Measurements from ENCODE around the gene C19orf12.

C19orf12 gene

GRCh38 chr19:29743681-29744080, 28.6 kb upstream of the C19orf12 start:
- Histone ChIP-seq H3K4me2 (ENCODE audit: low read depth, low read length, poor library complexity, severe bottlenecking) (no peak overlapping the region), H3F3A (ENCODE audit: insufficient read depth) (no peaks in the 10 kb centered on the region), H3K9ac (ENCODE audit: low read length) (no peak overlapping the region), H2AFZ (ENCODE audit: low read depth, low read length, severe bottlenecking) (no peak overlapping the region), H3K27ac (ENCODE audit: low read depth, low read length) (no peak overlapping the region), H3K79me2 (ENCODE audit: insufficient read depth, low read length) (no peaks in the 10 kb centered on the region), H3K36me3 (ENCODE audit: low read length) (no peaks in the 10 kb centered on the region), H3K27me3 (ENCODE audit: low read length) (no peaks in the 10 kb centered on the region), H4K20me1 (ENCODE audit: low read depth, low read length) (no peaks in the 10 kb centered on the region), H3K4me3 (ENCODE audit: insufficient read depth, low read length, poor library complexity, severe bottlenecking) (no peak overlapping the region), H3K9me3 (ENCODE audit: insufficient read depth, low read length) (no peaks in the 10 kb centered on the region), H3K9me2 (replicated peaks; ENCODE audit: insufficient read depth, low read length) (no peaks in the 10 kb centered on the region)
- TF ChIP-seq EZH2phosphoT487 (conservative IDR thresholded peaks at IDR 0.05; ENCODE audit: low read length) (no peak), CTCF (IDR thresholded peaks at IDR 0.05; ENCODE audit: insufficient read depth, low read length, poor library complexity, severe bottlenecking) (no peak)

DNA sequence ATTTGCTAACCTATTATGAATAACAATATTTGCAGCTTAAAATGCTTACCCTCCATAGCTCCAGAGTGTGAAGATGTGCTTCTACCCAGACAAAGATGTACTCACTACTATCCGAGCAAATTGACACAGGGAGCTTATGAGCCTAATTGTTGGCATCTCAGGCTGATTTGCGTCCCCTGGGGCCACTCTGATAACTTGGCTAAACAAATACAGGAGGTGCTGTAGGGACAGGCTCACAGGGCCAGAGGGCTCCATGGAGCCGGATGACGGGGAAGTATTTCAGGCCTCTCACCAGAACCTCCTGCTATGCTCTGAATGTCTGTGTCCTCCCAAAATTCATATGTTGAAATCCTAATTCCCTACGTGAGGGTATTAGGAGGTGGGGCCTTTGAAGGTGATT, 26.7 kb upstream of the C19orf12 start:
- H3K9me3 ChIP-seq (ENCODE audit: insufficient read depth, low read length): no peaks in the 10 kb centered on the region
- H3K4me3 ChIP-seq (ENCODE audit: insufficient read depth, low read length, poor library complexity, severe bottlenecking): no peak overlapping the region
- no peaks in the 10 kb centered on the region for H3F3A ChIP-seq (ENCODE audit: insufficient read depth)
- no peak overlapping the region for H2AFZ ChIP-seq (ENCODE audit: low read depth, low read length, severe bottlenecking)
- H3K79me2 ChIP-seq (ENCODE audit: insufficient read depth, low read length): no peaks in the 10 kb centered on the region
- TF ChIP-seq CTCF (IDR thresholded peaks at IDR 0.05; ENCODE audit: insufficient read depth, low read length, poor library complexity, severe bottlenecking): no peak
- no peak for TF ChIP-seq EZH2phosphoT487 (conservative IDR thresholded peaks at IDR 0.05; ENCODE audit: low read length)
- no peaks in the 10 kb centered on the region for H4K20me1 ChIP-seq (ENCODE audit: low read depth, low read length)
- H3K9me2 ChIP-seq (replicated peaks; ENCODE audit: insufficient read depth, low read length): no peaks in the 10 kb centered on the region
- H3K36me3 ChIP-seq (ENCODE audit: low read length): no peaks in the 10 kb centered on the region
- H3K27me3 ChIP-seq (ENCODE audit: low read length): no peaks in the 10 kb centered on the region
- H3K27ac ChIP-seq (ENCODE audit: low read depth, low read length): no peak overlapping the region
- H3K4me2 ChIP-seq (ENCODE audit: low read depth, low read length, poor library complexity, severe bottlenecking): no peak overlapping the region
- H3K9ac ChIP-seq (ENCODE audit: low read length): no peak overlapping the region

DNA sequence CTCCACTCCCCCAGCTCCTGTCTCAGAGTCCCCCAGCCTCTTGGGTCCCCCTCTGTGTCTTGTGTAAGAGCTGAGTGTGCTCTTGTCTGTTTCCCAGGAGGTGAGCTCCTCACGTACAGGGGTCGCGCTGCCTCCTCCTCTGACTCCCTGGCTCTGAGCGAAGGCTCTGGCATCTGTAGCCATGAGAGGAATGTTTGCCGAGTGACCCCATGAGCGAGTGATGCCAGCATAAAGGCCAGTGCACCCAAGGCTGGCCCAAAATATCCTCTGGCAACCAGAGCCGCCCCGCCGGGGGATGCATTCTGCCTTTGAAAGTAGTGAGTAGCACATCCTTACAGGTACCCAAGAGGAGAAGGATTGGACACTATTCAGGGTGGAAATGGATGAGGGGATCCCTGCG, 26.2 kb upstream of the C19orf12 start:
- Histone ChIP-seq H4K20me1 (ENCODE audit: low read depth, low read length) (no peaks in the 10 kb centered on the region), H3K79me2 (ENCODE audit: insufficient read depth, low read length) (no peaks in the 10 kb centered on the region), H3K9me2 (replicated peaks; ENCODE audit: insufficient read depth, low read length) (no peaks in the 10 kb centered on the region), H3K4me2 (ENCODE audit: low read depth, low read length, poor library complexity, severe bottlenecking) (no peak overlapping the region), H3K27me3 (ENCODE audit: low read length) (no peaks in the 10 kb centered on the region), H3K9me3 (ENCODE audit: insufficient read depth, low read length) (no peaks in the 10 kb centered on the region), H3K4me3 (ENCODE audit: insufficient read depth, low read length, poor library complexity, severe bottlenecking) (no peak overlapping the region), H3K9ac (ENCODE audit: low read length) (no peak overlapping the region), H3K36me3 (ENCODE audit: low read length) (no peaks in the 10 kb centered on the region), H3K27ac (ENCODE audit: low read depth, low read length) (no peak overlapping the region), H2AFZ (ENCODE audit: low read depth, low read length, severe bottlenecking) (no peak overlapping the region), H3F3A (ENCODE audit: insufficient read depth) (no peaks in the 10 kb centered on the region)
- TF ChIP-seq CTCF (IDR thresholded peaks at IDR 0.05; ENCODE audit: insufficient read depth, low read length, poor library complexity, severe bottlenecking) (no peak), EZH2phosphoT487 (conservative IDR thresholded peaks at IDR 0.05; ENCODE audit: low read length) (no peak)
